ENCODE measurements around the gene DDTL. TPM values are rescaled to one million over a fixed set of nuclear protein-coding genes. Genes with fewer than 3 reads are reported as not detected.
A peak's percentile ranks its signal among the peaks of the same experiment; 100 is the strongest.

Gene DDTL
- total RNA-seq, 1 donor from 2014 or later, result not detected

DNA sequence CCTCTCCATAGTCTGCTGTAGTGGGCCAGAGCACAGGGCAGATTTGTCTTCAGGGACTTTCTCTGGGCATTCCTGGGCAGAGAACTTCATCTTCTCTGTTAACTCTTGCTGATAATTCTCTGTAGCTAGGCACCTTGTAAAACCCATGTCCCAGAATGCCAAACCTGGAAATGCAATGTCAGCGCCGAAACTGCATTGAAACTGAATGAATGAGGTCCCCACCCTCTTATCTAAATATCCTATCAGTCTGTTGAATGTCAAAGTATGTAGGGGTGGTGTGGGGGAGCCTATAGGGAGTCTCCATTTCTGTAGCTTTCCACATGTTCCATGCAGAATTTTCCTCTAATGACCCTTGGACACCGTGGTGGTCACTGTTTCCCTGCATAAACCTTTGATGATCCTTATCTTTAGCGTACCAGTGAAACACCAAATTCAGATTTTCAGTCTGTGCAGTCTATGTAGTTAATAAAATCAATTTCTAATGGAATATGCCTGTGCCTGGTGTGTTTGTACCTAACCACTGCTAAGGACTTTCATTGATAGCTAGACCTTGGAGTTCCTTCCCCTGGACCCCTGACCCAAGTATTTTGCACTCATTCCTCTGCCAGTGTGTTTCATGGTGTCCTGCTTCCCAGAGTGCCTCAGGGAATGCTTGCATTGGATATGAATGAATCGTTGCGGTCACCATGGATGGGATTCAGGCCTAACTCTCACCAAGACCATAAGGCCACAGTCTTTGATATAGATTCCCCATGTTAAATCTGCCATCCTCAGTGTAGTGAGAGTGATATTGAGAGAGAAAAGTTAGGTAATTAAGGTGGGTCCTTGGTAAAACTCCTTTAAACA, 41.9 kb downstream of the DDTL start:
- no peak for DNase-seq (ENCODE audit: low read depth, low spot score)
- peaks cover 37% of the 10 kb centered on the region for H3K4me1 Mint-ChIP-seq
- peak overlapping the region; percentile 5 for H3K4me3 Mint-ChIP-seq
- TF ChIP-seq, protein P1, sequence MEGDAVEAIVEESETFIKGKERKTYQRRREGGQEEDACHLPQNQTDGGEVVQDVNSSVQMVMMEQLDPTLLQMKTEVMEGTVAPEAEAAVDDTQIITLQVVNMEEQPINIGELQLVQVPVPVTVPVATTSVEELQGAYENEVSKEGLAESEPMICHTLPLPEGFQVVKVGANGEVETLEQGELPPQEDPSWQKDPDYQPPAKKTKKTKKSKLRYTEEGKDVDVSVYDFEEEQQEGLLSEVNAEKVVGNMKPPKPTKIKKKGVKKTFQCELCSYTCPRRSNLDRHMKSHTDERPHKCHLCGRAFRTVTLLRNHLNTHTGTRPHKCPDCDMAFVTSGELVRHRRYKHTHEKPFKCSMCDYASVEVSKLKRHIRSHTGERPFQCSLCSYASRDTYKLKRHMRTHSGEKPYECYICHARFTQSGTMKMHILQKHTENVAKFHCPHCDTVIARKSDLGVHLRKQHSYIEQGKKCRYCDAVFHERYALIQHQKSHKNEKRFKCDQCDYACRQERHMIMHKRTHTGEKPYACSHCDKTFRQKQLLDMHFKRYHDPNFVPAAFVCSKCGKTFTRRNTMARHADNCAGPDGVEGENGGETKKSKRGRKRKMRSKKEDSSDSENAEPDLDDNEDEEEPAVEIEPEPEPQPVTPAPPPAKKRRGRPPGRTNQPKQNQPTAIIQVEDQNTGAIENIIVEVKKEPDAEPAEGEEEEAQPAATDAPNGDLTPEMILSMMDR (conservative IDR thresholded peaks at IDR 0.05), result no peak
- no peaks in the 10 kb centered on the region for H3K27me3 Mint-ChIP-seq (ENCODE audit: low read depth)
- H3K36me3 Mint-ChIP-seq (ENCODE audit: low read depth), result no peaks in the 10 kb centered on the region
- H3K9me3 Mint-ChIP-seq, result peaks cover 3% of the 10 kb centered on the region
- no peak overlapping the region for H3K27ac Mint-ChIP-seq (ENCODE audit: unreplicated experiment)

DNA sequence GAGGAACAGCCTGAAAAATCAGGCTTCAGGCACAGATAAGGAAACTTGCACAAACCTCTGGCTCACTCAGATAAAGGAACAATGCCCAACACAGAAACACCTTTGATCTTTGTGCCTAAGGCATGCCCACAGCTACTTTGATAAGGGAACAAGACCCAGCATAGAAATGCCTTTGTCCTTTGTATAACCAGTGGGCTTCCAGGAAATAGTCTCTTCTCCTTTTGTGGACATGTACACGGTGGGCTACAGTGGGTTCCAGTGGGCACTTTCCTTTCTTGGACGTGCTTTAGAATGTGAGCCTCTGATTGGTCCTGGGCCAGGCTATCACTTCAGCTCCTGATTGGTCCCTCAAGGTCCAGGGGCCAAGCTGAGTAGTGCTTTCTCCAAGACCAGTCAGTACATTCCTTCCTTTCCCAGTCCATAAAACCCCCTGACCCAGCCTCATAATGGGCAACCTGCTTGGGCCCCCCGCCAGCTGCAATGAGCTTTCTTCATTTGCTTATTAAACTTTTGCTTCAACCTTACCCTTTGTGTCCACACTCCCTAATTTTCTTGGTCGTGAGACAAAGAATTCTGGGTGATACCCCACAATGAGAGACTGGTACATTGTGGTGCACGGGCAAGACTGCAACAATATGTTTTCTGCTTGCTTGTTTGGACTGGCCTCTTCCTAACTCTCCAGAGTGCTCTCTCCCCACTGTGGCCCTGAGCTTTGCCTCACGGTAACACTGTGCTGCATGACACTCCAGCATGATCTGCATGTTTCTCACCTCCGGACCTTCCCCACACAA, 42.7 kb downstream of the DDTL start:
- H3K4me3 Mint-ChIP-seq, result no peak overlapping the region
- TF ChIP-seq, protein P1 (conservative IDR thresholded peaks at IDR 0.05), result no peak
- H3K36me3 Mint-ChIP-seq (ENCODE audit: low read depth), result no peaks in the 10 kb centered on the region
- no peak for DNase-seq (ENCODE audit: low read depth, low spot score)
- peaks cover 40% of the 10 kb centered on the region for H3K4me1 Mint-ChIP-seq
- no peaks in the 10 kb centered on the region for H3K27me3 Mint-ChIP-seq (ENCODE audit: low read depth)
- H3K9me3 Mint-ChIP-seq, result peaks cover 3% of the 10 kb centered on the region
- peak overlapping the region; percentile 6 for H3K27ac Mint-ChIP-seq (ENCODE audit: unreplicated experiment)

DNA sequence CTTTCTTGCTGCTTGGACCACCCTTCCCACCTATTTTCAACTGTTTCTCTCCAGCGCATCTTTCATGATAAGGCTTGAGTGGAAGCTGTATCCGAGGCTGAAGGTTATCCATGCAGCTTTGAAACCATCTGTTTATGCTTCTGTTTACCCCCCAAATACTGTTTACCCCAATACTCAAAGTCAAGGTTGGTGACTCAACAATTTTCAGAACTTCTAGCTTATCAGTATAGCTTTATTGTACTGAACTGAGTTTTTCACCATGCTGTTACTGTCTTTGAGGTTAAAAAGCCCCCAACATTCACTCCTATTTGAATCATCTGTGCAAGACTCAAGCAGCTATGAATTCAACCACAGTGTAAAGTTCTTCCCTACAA, 43.3 kb downstream of the DDTL start:
- Mint-ChIP-seq H3K9me3 (peaks cover 3% of the 10 kb centered on the region), H3K27me3 (ENCODE audit: low read depth) (no peaks in the 10 kb centered on the region), H3K4me1 (peaks cover 43% of the 10 kb centered on the region), H3K27ac (ENCODE audit: unreplicated experiment) (peak overlapping the region; percentile 6), H3K4me3 (peak overlapping the region; percentile 82), H3K36me3 (ENCODE audit: low read depth) (no peaks in the 10 kb centered on the region)
- DNase-seq (ENCODE audit: low read depth, low spot score), result no peak
- TF ChIP-seq, protein P1 (conservative IDR thresholded peaks at IDR 0.05), result no peak

DNA sequence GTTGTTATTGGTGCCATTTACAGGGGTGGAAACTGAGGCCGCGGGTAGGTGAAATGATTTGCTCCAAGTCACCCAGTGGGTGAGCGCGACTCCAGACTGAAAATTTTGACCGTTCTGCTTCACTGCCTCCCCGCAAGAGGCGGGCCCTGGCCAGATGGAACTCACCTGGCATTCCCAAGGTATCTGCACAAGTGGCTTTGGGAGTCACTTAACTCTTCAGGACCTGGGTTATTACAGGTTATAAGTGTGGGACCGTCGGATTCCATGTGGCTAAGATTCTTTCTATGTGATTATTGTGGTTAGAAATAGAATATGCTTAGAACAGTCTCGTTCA, 45.0 kb downstream of the DDTL start:
- Mint-ChIP-seq H3K9me3 (peaks cover 3% of the 10 kb centered on the region), H3K4me1 (peaks cover 43% of the 10 kb centered on the region), H3K4me3 (peak overlapping the region; percentile 96), H3K27ac (ENCODE audit: unreplicated experiment) (peak overlapping the region; percentile 78), H3K27me3 (ENCODE audit: low read depth) (no peaks in the 10 kb centered on the region), H3K36me3 (ENCODE audit: low read depth) (peaks cover 7% of the 10 kb centered on the region)
- DNase-seq (ENCODE audit: low read depth, low spot score), result no peak
- TF ChIP-seq, protein P1 (conservative IDR thresholded peaks at IDR 0.05), result no peak

DNA sequence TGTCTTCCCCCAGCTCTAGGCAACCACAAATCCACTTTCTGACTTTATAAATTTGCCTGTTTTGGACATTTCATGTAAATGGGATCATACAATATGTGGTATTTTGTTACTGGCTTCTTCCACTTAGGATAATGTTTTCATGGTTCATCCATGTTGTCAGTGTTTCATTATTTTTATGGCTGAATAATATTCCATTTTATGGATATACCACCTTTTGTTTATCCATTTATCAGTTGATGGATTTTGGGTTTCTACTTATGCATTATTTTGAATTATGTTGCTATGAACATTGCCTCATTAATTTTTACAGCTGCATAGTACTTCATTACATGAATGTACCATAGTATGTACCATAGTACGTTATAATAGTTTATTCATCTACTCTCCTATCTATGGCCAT, 49.5 kb downstream of the DDTL start:
- Mint-ChIP-seq H3K27ac (ENCODE audit: unreplicated experiment) (no peak overlapping the region), H3K4me1 (peaks cover 23% of the 10 kb centered on the region), H3K27me3 (ENCODE audit: low read depth) (no peaks in the 10 kb centered on the region), H3K36me3 (ENCODE audit: low read depth) (peaks cover 10% of the 10 kb centered on the region), H3K4me3 (peak overlapping the region; percentile 33), H3K9me3 (no peaks in the 10 kb centered on the region)
- TF ChIP-seq, protein P1 (conservative IDR thresholded peaks at IDR 0.05), result no peak
- DNase-seq (ENCODE audit: low read depth, low spot score), result no peak
